ENCODE data around the gene TEKT3.

Gene TEKT3

DNA sequence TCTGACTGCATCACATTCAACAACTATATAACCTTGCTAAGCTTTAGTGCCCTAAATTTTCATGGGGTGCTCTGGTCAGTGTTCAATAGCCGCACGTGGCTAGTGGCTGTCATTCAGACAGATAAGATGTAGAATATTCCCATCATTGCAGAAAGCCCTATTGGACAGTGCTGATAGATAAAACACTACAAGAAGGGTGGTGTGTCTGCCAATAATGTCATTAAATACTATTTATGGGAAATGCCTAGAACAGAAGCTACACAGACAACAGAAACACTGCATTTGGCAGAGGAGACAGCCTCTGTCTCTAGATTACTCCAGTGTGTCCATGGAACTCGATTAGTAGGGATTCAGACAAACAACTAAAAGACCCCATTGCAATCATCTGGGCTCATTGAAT is 47.8 kb downstream of the TEKT3 start:
- no peak for DNase-seq

DNA sequence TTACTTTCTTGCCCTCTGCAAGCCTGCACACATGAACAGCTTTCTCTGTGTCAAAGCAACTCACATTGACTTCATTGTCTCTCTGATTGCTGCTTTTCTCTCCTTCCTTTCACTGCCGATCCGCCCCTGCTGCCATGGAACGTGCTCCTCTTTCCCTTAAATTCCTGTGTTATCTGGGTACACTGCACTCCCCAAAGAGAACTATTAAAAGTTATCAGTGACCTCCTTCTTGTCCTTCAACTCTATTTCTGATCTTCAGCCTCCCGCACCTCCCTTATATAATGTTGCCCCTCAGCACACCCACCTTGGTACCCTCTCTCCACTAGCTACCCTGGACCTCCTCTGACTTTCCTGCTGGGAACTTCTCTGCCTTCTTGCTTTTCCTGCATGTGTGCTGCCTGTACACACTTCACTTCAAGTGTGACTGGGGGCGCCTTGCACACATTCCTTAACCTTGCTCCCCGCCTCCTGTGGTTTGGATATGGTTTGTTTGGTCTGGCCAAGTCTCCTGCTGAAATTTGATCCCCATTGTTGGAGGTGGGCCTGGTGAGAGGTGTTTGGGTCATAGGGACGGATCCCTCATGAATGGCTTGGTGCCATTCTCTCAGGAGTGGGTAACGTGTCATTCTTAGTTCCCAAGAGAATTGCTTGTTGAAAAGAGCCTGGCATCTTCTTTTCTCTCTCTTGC is 49.6 kb downstream of the TEKT3 start:
- no peak for DNase-seq

DNA sequence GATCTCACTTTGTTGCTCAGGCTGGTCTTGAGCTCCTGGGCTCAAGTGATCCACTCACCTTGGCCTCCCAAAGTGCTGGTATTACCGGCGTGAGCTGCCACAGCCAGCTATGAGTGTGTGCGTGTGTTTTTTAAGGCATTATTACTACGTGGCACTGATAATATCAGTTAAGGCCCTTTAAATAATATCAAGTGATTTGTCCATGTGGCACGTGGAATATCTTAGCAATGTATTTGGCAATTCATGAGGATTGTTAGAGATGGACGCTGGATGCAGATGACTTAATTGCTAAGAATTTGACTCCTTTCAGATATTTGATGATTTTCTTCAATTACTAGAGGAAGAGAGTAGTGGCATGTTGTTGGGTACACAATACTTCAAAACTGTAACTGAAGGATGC is 50.8 kb downstream of the TEKT3 start:
- DNase-seq = no peak

DNA sequence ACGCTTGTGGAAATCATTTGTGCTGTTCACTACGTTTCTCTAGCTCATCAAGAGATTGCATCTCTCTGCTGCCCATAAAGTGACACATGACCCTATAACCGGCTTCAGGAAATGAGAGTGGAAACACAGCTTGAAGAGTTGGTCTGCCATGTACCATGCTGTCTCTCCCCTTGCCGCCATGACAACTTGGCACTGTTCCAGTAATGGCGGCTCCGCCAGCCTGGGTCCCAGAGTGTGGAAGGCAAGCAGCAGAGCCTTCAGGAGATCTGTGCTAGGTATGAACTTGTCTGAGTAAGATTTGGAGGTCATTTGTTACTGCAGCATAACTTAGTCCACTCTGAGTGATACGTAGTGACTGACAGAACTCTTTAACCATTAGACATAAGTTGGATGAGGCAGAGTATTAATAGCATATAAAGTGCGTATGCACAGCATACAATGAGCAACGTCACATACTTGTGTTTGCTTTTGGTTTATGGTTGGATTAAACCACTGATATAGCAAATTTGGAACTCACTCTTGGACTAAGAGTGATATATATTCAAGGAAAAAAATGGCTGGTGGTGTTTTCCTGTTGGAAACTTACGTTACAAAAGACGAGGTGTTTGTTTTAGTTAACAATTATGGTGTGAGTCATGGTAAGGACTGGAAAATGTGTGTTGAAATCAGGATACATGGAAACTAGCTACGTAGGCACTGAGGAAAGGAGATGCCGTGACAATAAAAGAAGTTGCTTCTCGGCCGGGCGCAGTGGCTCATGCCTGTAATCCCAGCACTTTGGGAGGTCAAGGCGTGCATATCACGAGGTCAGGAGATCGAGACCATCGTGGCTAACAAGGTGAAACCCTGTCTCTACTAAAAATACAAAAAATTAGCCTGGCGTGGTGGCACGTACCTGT is 51.9 kb downstream of the TEKT3 start:
- no peak for DNase-seq

DNA sequence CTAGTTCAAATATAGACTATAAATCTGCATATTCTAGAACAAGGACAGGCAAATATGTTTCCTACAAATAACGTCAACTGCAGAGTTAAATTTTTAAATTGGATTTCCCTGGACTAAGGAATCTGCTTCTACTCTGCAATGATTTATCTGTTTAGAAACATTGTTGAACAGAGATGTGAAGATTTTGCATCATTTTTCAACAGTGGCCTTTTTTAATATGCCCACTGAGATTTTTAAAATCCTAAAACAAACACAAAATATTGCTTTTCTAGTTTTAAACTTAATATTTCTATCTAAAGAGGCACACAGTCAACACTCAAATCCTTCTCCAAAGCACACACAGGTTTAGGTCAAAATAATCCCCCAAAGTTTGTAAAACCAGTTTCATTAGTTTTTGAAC is 52.5 kb downstream of the TEKT3 start:
- no peak for DNase-seq

DNA sequence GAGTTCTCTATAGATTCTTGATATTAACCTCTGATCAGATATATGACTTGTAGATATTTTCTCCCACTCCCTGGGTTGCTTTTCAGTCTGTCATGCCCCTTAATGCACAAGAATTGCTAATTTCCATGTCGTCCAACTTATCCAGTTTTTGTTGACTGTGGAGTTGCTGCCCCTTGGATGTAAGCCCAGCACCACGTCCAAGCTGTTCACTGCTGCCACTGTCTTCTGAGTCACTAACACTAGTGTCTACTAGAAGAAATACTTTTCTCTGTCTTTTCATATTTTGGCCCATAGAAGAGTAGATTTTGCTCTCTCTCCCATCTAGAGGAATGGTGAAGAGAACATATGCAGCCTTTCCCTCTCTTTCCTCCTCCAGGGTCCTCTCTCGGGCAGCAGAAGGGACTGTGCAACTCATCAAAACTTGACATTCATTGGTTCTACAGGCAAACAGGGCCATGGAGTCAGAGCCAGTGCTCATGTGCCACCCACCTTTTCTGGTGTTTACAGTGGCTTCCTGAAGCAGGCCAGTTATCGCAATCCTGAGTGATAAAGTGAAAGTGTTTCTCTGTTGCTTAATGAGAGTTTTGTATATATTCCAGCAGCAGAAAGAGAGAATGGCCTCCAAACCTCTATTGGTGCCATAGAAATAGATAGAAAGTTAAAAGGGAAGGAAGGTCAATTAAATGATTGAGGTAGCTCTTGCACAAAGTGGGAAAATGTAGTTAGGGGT is 53.7 kb downstream of the TEKT3 start:
- peak in 1 of 58 donors; percentile 13 for DNase-seq

DNA sequence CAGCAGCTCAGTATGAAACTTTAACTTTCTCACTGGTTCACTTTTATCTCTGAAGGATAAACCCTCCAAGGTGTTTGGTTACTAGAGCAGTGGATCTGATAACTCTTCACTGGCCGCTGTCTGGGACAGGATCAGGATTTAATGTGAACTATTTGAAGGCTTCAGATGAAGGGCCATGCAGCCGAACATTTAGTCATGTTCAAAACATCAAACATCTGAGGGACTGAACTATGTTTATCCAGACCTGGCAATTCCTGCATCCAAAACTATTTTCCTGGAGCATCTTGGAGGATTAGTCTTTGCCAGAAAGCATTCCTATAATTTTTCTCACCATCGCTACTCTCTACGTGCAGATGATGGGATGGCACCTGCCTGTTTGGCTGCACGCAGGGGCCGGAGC is 55.9 kb downstream of the TEKT3 start:
- no peak for DNase-seq

DNA sequence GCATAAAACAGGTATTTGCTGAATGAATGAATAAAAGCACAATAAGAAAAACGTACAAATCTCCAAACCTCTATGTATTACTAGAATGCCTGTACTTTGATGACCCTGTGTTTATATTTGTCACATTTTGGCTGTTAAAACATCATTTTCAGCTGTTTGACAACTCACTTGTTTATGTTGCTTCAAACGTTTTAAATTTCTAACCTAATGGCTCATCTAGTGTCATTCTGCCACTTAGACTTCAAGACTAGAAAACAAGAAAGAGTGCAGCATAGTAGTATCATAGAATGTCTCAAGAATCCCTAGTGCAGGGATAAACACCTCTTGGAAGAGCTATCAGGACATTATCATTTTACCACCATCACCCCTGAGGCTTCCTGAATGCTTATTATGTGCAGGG is 56.9 kb downstream of the TEKT3 start:
- DNase-seq = no peak

DNA sequence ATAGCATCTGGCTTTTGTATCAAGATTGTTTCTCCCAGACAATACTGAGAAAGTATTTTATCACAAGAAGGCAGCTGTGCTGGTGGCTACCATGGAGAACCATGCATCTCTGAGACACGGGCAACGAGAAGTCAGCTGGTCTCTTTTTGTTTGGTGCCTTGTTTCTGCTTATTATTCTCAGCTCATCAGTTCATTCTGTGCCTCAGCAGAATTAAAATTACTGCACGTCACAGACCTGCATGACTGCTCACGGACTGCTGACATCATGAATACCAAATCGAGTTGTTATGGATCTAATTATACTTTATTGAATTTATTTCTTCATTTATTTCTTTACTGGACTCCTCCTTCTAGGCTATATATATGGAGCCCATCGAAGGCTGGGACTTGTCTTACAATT is 57.3 kb downstream of the TEKT3 start:
- DNase-seq = no peak

DNA sequence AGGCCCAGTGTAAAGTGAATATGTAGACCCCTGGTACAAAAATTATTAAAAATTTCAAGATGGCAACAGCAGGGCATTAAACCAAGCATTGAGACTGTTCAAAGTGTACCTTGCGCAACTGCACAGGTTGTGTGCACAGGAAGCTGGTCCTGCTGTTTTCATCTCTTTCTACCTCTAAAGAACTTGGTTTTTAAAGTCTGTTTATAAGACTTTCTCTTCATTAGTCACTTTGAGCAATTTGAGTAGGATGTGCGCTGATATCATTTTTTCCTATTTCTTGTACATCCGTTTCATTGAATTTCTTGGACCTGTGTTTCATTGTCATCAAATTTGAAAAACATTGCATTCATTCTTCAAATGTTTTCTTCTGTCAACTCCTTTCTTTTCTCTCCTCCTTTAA is 59.5 kb downstream of the TEKT3 start:
- no peak for DNase-seq

DNA sequence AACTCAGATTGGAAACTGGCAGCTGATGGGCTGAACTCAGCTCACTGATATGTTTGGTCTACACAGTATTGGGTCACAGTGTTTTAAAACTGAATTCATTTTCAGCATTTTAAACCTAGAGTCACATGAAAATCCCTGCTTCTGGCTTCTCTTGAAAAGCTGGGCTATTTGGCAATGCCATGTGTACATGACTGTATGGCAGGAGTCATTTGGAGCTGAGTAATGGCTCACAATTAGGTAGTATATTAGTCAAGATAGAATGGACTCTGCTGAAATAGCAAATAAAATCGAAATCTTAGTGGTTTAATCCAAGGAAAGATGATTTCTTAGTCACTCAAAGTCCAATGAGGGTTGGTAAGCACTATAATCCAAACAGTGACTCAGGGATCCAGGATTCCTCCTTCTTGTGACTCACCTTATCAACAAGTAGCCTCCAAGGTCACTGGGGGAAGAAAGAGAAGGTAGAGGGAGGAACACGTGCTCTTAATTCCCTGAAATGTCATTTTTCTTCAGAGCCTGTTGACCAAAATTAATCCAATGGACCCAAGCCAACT is 62.4 kb downstream of the TEKT3 start:
- no peak for DNase-seq

DNA sequence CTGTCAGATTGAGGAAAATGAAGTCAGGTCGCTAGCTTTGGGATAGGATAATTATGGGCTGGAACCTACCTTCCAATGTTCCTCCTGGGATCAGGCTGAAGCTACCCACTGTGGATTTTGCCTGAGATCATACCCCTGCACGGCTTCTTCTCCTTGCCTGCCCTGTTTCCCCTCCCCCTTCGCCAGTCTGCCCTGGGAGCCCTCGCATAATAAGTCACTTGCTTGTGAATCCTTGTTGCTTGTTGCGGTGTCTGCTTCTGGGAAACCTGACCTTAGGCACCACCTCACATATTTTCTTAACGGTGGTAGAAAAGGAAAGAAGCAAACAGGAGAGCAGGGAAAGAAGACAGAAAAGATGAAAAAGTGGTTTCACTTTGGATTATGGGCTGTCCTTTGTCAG is 63.0 kb downstream of the TEKT3 start:
- DNase-seq = no peak

DNA sequence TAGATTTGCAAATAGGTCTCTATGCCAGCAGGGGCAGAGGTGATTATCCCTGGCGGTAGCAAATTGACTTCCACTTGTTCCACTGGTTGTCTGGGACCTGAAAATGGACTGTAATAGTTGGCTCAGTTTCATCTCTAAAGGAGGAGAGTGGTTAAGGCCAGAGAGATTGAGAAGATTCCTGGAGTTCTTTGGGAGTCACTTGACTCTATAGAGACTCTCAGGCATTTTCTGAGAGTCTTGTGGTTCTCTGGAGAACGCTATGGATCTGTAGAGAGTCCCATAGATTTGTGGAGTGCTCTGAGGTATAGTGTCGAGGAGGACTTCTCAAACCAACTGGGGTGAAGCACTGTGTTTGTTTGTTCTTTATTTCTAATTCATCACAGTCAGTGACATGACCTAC is 67.4 kb downstream of the TEKT3 start:
- DNase-seq = no peak

DNA sequence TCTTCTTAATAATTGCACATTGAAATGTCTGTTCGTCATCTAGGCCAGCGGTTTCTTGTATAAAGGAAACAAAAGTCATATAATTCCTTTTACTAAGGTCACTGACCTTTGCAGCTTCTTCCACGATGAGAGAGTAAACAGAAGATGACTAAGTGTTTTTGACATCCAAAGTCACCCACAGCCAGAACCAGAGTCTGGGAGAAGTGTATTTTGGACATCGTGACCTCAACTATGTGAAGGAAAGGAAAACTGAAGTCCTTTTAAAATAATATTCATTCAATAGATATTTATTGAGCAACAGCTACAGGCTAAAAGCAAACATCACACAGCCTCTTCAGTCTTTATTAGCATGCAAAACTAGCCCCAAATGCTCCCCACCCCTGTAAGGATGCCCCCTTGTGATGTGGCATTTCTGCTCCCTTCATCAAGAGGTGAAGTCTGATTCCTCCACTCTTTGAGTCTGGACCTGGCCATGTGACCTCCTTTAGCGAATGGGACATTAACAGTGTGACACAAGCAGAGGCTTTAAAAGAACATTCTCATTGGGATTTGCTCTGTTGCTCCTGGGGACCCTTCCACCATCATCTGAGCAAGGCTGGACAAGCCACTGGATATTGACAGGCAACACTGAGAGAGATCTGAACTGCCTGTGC is 68.1 kb downstream of the TEKT3 start:
- DNase-seq = no peak

DNA sequence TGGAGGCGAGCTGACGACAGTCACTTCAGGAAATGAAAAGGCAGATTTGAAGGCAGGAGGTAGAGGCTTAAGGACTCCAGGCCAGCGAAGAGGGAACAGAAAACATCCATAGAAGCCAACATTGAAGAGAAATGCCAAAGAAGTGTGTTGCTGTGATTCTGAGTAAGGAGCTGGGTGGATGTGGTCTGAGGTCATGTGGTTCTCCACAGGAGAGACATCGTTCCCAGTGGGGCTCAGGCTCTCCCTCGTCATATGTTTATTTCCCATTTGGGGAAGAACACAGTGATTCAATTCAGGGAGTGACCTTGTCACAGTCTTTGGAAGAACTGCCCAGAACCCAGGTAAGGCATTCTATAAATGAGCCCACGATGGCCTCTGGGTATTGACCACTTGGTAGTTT is 69.7 kb downstream of the TEKT3 start:
- no peak for DNase-seq

DNA sequence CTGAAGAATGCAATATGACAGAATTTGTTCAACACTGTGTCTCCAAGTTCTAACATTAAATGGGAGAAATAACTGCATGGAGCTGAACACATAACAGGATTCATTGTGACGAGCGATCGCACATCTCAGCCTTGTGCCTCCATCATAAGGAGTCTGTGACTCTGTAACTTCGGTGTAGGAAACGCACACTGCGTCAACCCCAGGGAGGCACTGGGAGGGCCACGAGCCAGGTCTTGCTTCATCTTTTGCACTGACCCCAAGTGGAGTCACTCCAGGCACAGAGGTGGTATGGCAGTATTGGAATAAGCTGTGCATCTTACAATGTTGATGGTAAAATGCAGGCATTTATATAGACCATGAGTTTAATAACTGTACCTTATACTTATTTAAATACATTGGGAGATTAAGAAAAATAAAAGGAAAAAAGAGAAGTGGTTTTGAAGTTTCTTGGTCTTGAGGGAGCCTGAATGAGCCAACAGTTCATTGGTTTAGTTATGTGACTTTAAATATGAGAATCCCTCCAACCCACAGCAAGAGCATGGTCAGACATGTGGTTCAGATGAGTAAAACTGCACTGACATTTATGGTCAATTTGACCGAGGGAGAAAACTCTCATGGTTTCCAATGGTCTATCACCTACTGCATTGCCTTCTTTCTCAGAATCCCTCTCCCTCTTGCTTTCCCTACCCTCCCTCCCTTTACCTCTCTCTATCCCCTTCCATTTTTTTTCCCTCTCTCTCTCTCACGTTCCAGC is 70.6 kb downstream of the TEKT3 start:
- DNase-seq = no peak

DNA sequence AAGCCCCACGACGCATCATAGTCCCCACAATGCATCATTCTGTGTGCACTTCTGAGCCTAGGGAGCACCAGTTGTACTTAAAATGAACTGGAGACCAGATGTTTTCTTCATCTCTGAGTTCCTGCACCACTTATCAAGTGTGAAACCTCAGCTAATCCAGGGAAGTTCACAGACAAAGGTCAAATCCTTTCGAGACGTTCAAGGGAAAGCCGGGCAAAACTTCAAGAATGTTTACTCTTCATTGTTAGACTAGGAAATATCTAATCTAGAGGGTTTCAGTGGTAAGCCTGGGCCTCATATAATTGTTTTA is 71.7 kb downstream of the TEKT3 start:
- DNase-seq = no peak

DNA sequence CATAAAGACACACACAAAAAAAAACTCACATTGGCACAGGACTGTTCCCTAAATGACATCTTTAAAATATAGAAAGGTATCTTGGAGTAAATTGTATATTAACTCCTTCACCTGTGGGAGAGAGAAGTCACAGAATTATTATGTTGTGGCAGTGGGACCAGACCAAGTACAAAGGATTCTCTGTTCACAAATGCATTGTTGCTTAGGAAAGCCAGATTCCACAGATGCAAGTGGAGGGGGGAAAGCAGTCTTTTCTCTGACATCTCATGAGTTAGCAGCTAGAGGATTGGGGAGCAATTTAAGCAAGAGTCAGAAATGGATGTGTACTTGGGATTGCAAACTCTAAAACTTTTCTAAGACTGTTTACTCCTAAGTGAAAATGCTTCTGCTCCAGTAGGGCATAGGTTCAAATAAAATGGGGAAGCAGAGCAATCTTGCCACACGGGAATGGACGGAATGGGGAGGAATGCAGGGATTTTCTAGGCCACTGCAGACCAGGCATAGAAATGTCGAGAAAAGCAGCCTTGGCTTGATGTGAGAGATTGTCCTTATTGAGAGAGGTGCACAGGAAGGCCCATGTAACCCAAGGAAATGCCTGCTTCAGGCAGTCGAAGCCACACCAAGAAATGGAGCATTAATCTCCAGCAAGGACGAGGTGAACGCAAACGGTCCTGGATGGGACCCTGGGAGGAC is 72.2 kb downstream of the TEKT3 start:
- no peak for DNase-seq

DNA sequence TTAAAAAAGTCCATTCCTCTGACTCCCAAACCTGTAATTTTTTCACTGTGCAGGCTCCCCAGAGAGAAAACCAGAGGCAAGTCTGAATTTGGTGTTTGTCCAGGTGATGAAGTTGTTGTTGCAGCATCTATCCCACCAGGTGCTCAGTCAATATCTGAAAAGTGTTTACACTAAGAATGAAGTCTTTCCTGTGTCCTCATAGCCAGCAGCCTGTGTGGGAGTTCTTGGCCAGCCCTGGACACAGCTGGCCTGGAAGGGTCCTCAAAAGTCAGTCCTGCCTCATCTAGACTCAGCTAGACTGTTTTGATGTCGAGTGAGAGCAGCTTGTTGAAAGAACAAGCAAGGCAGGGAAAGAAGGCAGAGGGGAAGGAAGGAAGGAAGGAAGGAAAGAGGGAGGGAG is 72.9 kb downstream of the TEKT3 start:
- no peak for DNase-seq

DNA sequence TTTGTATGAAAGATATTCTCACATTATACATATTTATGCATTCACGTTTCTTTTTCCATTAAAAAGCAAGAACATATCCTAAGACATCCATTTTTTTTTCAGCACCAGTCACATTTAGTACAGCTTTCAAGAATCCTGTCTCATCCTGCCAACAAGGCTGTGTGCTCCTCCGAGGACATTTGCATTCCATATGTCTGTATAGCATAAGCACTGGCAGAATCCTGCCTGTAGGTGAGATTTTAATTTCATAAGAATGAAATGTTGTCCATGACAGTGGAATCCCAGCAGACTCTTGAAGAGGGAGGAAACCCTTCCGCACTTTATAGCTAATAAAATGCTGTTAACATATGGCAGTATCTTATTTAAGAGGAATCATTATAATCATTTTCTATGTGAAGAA is 73.4 kb downstream of the TEKT3 start:
- DNase-seq = no peak

Data from anterior cingulate cortex (tissue), 58 donors.